EL (cell line): Measurements from ENCODE around the gene CALD1.

Experiments
- DNase-seq: peaks from one replicate; pipeline ENCODE4 v3.0.0-alpha.2; 2016

CALD1 gene

GRCh38 chr7:134778941-134779740, at the start of gene CALD1:
Gene CALD1 (plus strand): TSS chr7:134779634. CDS start chr7:134867734, 88,100 bp downstream.
- peak; percentile 100 for DNase-seq

- DNase-seq: no peak
Measured at GRCh38 chr7:134729895-134730294, 49.5 kb upstream of the CALD1 start.

- peak; percentile 56 for DNase-seq
Measured at GRCh38 chr7:134730411-134730829, 49.0 kb upstream of the CALD1 start.

- DNase-seq: no peak
Measured at GRCh38 chr7:134731616-134732015, 47.8 kb upstream of the CALD1 start.

GRCh38 chr7:134732728-134733127, 46.7 kb upstream of the CALD1 start:
- no peak for DNase-seq

- DNase-seq: no peak
Measured at GRCh38 chr7:134736381-134736780, 43.1 kb upstream of the CALD1 start.

GRCh38 chr7:134737566-134738345, 41.7 kb upstream of the CALD1 start:
- DNase-seq: peak; percentile 90

- no peak for DNase-seq
Measured at GRCh38 chr7:134739362-134739761, 40.1 kb upstream of the CALD1 start.

- DNase-seq: no peak
Measured at GRCh38 chr7:134740376-134740775, 39.1 kb upstream of the CALD1 start.

GRCh38 chr7:134741907-134742635, 37.4 kb upstream of the CALD1 start:
- DNase-seq: peak; percentile 93

GRCh38 chr7:134742688-134743350, 36.6 kb upstream of the CALD1 start:
- peak; percentile 61 for DNase-seq

GRCh38 chr7:134744569-134744968, 34.9 kb upstream of the CALD1 start:
- no peak for DNase-seq

- DNase-seq: no peak
Measured at GRCh38 chr7:134747326-134747725, 32.1 kb upstream of the CALD1 start.

GRCh38 chr7:134750083-134751062, 29.1 kb upstream of the CALD1 start:
- DNase-seq: peak; percentile 59

- DNase-seq: peak; percentile 71
Measured at GRCh38 chr7:134752006-134752760, 27.3 kb upstream of the CALD1 start.

GRCh38 chr7:134755422-134756022, 23.9 kb upstream of the CALD1 start:
- DNase-seq: peak; percentile 46

- no peak for DNase-seq
Measured at GRCh38 chr7:134757938-134758337, 21.5 kb upstream of the CALD1 start.

GRCh38 chr7:134758981-134759380, 20.5 kb upstream of the CALD1 start:
- DNase-seq: peak; percentile 20

- DNase-seq: peak; percentile 49
Measured at GRCh38 chr7:134761266-134761665, 18.2 kb upstream of the CALD1 start.

- DNase-seq: no peak
Measured at GRCh38 chr7:134763960-134764359, 15.5 kb upstream of the CALD1 start.
